LHCN-M2 (cell line): Measurements from ENCODE around the gene GRIN2A. TPM values are rescaled to one million over a fixed set of nuclear protein-coding genes. Genes with fewer than 3 reads are reported as not detected.

Experiments
- DNase-seq: peaks from one replicate; pipeline ENCODE4 v3.0.0-alpha.2; 2012; ENCODE audit warnings: low read depth
- total RNA-seq: library from RNA; depleted of rRNA; stranded (reverse); fragments of >200 nt; gene quantifications from 2 replicates; pipeline ENCODE4 v1.2.3, GENCODE V29; 2014

The GRIN2A gene
- total RNA-seq, 1 experiment from 2014 or later: not detected

- DNase-seq: no peak
Measured at GRCh38 chr16:9864461-9864860, 317.8 kb downstream of the GRIN2A start.

DNA sequence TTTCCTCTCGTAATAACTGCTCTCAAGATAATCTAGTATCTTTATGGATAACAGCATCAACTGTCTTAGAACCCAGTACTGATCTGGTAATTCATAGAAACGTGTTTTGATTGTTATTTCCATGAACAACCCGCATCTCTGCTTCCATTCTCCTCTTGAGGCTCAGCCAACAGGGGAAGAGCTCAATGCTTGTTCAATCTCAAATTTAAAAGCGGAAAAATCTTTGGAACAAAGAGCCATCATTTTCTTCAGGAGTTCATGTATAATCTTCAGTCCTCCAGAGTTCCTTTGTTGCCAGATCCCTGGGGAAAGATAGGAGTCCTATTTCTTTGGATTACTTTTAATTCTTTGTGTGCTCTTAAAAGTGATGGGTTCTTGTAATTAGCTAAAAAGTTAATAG, 319.9 kb downstream of the GRIN2A start:
- DNase-seq: no peak

- no peak for DNase-seq
Measured at GRCh38 chr16:9860876-9861275, 321.4 kb downstream of the GRIN2A start.

GRCh38 chr16:9859701-9860327, 322.4 kb downstream of the GRIN2A start:
- no peak for DNase-seq

DNA sequence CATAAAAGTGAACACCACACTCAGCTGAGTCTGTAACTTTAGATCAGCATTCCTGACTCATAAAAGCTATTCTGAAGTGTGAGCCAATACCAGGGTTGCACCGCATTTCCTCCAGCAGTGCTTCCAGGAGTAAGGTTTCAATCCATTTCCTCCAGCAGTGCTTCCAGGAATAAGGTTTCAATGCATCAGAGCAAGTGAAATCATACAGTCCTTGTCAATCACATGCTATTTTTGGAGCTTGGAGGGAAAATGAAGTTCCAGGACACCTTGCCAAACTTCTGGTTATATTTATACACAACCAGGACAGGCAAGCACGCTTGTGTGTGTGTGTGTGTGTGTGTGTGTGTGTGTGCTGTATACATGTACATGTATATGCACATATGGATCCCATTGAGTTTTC, 327.6 kb downstream of the GRIN2A start:
- peak; percentile 88 for DNase-seq

DNA sequence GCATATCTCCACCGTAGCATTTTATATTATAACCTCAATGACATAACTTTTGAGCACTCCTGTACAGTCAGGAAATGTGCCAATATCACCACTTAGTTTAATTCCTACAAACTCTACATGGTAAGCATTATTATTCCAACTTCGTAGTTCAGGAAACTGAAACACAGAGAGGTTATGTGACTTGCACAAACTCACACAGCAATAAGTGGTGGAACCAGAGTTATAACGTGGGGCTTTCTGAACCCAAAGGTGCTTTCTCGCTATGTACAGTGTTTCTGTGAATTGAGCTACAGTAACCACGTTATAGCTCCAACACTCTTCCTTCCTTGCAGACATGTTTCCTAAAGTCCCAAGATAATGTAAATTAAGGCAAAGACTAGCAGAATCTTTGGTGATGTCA, 330.2 kb downstream of the GRIN2A start:
- DNase-seq: no peak

DNA sequence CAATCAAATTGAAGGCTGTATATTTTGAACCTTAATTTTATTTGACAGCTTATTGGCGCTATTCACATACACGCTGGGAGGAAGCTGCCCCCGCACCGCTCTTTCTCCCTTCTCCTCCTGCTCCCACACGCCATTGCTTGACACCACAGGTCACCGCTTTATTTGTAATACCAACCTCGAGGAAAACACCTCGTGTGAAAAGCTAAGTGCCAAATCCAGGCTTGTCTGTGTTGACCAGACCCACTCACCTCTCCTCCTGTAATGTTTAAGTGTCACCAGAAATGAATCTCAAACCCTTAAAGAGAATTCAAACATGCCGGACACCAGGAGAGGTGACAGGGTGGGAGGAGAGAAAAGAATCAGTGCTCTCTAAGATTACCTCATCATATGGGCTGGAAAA, 331.4 kb downstream of the GRIN2A start:
- no peak for DNase-seq

DNA sequence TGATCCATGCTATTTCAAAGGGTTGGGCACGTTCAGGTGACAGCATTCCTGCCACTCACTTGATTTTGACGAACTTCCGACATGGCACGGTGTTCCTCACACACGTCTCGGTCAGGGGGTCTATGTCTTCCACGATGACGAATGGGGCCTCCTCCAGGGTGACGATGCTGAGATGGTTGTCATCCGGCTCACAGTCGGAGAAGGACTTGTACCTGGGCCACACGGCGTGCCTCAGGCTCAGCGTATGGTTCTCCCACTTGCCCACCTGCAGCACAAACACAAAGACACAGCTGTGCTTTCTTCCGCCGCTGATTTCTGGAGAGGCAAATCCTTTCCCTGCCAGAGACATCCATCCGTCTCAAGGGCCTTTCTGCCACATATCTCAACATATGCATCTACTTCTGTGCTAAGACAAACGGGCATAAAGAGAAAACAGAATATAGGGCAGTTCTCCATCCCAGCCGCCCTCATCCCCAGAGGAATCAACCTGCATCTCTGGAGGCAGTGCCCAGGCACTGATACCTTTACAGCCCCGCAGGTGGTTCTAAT, 332.5 kb downstream of the GRIN2A start:
- no peak for DNase-seq

GRCh38 chr16:9847146-9847545, 335.1 kb downstream of the GRIN2A start:
- peak; percentile 30 for DNase-seq

- peak; percentile 10 for DNase-seq
Measured at GRCh38 chr16:9846362-9847099, 335.7 kb downstream of the GRIN2A start.

GRCh38 chr16:9845661-9846361, 336.4 kb downstream of the GRIN2A start:
- peak; percentile 77 for DNase-seq

DNA sequence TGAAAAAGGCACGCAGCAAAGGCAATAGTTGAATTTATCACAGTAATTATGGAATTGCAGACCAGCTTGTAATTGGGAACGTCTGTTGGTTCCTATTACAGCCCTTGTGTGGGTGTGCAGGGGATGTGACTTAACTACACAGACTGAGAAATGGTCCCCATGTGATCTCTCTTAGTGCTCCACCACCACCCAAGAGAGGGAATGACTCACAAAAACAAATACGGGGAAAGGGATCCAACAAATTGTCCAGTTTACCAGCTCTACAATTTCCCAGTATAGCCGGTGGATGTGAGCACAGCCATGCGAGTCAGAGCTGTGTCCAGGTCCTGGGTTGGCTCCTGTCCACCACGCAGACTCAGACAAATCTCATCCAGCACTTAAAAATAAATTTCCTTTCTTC, 337.9 kb downstream of the GRIN2A start:
- peak; percentile 24 for DNase-seq

GRCh38 chr16:9843424-9844018, 338.7 kb downstream of the GRIN2A start:
- no peak for DNase-seq

DNA sequence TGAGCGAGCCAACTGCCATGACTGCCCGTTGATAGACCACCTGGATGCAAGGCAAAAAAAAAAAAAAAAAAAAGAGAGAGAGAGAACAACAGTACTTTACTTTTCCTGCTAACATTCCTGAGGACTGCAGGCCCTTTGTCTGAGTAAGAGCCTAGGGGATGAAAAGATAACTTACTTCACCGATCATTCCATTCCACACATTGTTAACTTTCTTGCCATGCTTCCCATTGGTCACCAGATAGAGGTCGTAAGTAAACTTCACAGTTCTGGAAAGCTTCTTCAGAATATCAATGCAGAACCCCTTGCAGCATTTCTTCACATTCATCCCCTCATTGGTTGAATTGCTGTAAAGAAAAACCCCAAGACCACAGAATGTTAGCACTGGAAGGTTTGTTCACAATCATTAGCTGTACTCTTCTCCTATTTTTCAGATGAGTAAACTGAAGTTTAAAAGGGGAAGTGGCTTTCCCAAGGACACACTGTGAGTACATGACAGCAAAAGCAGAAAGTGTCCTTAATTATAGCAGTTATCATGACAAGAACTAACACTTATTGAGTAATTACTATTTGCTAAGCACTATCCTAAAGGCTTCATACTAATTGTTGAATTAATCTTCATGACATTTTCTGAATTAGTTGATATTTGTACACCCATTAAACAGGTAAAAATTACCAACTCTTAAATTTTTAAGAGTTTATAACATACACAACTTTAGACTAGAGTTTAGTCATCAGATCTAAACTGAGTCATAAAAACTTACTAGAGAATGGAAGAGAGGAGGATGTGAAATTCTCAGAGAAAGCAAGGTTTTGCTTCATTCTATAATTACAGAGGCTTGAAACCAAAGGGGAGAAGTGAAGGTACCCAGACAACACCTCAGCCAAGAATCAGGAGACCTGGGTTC, 341.2 kb downstream of the GRIN2A start:
- no peak for DNase-seq

- DNase-seq: no peak
Measured at GRCh38 chr16:9837481-9837880, 344.7 kb downstream of the GRIN2A start.

DNA sequence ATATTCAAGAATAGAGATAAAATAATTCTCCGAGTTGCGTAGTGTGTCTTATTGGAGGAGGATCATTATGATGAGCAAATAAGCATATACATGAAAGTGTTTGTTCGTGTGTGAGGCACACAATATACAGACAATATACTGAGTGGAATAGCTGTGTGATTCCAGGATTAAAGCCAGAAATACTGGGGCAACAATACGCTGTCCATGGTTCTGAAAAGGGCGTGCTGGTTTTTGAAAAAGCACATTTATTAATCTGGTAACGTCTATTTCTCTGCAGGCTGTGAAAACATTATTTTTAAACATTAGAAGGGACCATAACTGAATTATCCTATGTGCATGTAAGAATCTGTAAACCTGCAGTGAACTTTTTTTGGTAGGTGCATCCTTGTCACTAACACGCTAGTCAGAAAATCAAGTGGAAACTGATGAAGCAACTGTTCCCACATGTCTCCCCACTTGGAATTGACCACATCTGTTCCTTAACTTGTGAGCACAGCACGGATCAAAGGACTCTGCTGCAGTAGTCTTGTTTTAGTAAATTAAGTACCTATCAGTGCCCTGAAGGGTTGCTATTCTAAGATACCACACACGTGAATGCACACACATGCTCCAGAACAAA, 346.0 kb downstream of the GRIN2A start:
- DNase-seq: peak; percentile 9

DNA sequence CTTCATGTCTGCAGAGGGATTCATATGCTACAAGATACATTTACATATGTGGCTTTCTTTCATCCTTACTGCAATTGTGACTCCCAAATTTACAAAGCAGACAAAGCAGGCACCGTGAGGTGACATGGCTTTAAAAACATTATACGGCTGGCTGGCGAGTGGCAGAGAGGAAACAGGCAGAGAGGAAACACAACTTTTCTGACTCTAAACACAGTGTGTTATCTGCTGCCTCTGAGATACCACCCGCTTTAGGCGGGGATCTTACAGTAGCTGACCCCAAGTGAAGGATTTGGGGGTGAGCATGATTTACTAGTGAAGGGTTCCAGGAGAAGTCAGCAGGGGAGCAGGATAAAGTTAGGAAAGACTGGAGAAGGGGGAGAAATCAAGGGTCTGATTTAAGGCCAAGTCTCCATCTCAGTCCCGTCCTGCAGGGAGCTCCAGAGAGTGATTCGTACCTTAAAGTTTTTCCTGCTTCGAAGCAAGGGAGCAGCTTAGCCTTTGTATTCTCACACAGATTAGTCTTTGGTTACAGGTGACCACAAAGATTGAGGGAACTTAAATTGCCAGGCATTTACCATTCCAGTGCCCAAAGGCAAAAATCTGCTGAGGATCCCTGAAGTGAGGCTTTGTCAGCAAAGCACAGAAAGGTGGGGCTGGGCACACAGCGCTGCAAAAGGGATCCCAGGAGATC, 355.0 kb downstream of the GRIN2A start:
- no peak for DNase-seq

- DNase-seq: no peak
Measured at GRCh38 chr16:9826656-9827055, 355.6 kb downstream of the GRIN2A start.

DNA sequence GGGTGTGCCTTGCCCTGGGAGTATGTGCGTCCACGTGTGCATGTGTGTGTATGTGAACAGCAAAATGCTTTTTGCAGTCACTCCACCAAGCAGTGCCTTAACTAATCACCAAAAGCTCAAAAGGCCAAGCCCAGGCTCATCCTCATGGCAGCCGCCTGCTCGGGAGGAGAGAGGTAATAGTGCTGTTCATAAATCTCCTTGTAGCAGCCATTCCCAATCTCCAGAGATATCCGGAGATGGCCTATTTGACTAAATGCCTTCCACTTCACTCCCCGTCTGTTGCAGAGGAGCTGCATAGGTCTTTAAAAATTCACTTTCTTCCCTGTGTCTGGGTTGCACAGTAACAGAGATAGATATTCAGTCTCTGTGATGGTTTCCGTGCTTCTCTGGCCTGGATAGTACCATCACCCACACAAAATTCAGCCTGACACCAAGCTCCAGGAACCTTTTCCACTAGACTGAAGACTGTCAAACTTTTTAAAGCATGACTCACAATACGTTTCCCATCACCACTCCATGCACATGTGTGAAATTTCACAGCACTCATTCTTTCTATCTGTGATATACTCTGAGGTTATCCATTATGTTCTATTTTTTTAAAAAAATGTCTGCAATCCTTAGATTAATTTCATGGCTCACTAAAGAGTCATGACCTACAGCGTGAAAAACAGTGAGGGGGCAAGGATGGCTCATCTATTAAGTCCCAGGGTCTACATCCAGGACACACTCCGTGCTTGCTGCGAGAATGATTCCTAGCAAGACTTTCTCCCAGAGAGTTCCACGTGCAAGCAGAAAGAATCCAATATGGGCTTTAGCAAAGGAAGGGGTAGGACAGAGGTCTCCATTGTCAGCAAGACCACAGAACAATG, 357.8 kb downstream of the GRIN2A start:
- DNase-seq: no peak
